IPS-11a (cell line): ENCODE data around the gene OASL.
"Not testable (repeated sequence)": the region's sequence is repeated elsewhere in the genome, so short reads cannot be mapped to it uniquely, and the experiment has no call there.

ENCODE experiments used
- H3K4me3 ChIP-seq: one replicate; pipeline ENCODE4 v1.5.1; 2013; ENCODE audit warnings: low read depth, low read length, control low read depth

The OASL gene

GRCh38 chr12:121038861-121039668 is at the start of gene OASL:
OASL (minus strand) TSS chr12:121039246; CDS start chr12:121038971, 275 bp downstream.
- H3K4me3 ChIP-seq, result no peak within 1 kb of the TSS

- no peak overlapping the region for H3K4me3 ChIP-seq
Observed at GRCh38 chr12:121088195-121088585, 49.1 kb upstream of the OASL start.

GRCh38 chr12:121087467-121088194 is 48.6 kb upstream of the OASL start:
- no peak overlapping the region for H3K4me3 ChIP-seq

- no peak overlapping the region for H3K4me3 ChIP-seq
Observed at GRCh38 chr12:121086781-121087295, 47.8 kb upstream of the OASL start.

- H3K4me3 ChIP-seq, result no peak overlapping the region
Observed at GRCh38 chr12:121085506-121086353, 46.7 kb upstream of the OASL start.

- H3K4me3 ChIP-seq, result no peak overlapping the region
Observed at GRCh38 chr12:121085069-121085468, 46.0 kb upstream of the OASL start.

- H3K4me3 ChIP-seq, result no peak overlapping the region
Observed at GRCh38 chr12:121084229-121084628, 45.2 kb upstream of the OASL start.

GRCh38 chr12:121080909-121081308 is 41.9 kb upstream of the OASL start:
- H3K4me3 ChIP-seq, result no peak overlapping the region

GRCh38 chr12:121079736-121080272 is 40.8 kb upstream of the OASL start:
- no peak overlapping the region for H3K4me3 ChIP-seq

- not testable (repeated sequence) for H3K4me3 ChIP-seq
Observed at GRCh38 chr12:121077440-121077839, 38.4 kb upstream of the OASL start.

- H3K4me3 ChIP-seq, result not testable (repeated sequence)
Observed at GRCh38 chr12:121075911-121076310, 36.9 kb upstream of the OASL start.

- H3K4me3 ChIP-seq, result no peak overlapping the region
Observed at GRCh38 chr12:121072147-121072546, 33.1 kb upstream of the OASL start.

- H3K4me3 ChIP-seq, result no peak overlapping the region
Observed at GRCh38 chr12:121069206-121069605, 30.2 kb upstream of the OASL start.

- H3K4me3 ChIP-seq, result no peak overlapping the region
Observed at GRCh38 chr12:121065345-121065744, 26.3 kb upstream of the OASL start.

GRCh38 chr12:121064586-121064985 is 25.5 kb upstream of the OASL start:
- not testable (repeated sequence) for H3K4me3 ChIP-seq

- no peak overlapping the region for H3K4me3 ChIP-seq
Observed at GRCh38 chr12:121064116-121064515, 25.1 kb upstream of the OASL start.

GRCh38 chr12:121062391-121063045 is 23.5 kb upstream of the OASL start:
- no peak overlapping the region for H3K4me3 ChIP-seq

- H3K4me3 ChIP-seq, result no peak overlapping the region
Observed at GRCh38 chr12:121061831-121062230, 22.8 kb upstream of the OASL start.

- no peak overlapping the region for H3K4me3 ChIP-seq
Observed at GRCh38 chr12:121060149-121061001, 21.3 kb upstream of the OASL start.
